Measurements from ENCODE around the gene VDAC1.
"Not testable (repeated sequence)": the region's sequence is repeated elsewhere in the genome, so short reads cannot be mapped to it uniquely, and the experiment has no call there.

The VDAC1 gene

DNA sequence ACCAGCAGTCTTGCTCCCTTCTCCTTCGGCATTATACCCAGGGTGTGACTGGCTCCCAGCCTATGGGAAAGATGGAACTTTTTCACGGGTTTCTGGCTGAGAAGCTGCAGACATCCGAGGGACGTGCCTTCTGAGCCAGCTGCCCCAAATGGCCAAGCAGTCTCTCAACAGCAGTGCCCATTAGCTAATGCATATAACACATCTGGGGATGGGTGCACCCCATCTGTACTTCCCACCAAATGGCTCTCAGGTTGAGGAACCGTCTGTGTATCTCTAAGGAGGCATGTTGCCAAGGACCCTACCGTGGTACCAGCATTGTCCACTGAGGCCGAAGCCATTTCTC lies 61.3 kb downstream of the VDAC1 start:
- DNase-seq = no peak

DNA sequence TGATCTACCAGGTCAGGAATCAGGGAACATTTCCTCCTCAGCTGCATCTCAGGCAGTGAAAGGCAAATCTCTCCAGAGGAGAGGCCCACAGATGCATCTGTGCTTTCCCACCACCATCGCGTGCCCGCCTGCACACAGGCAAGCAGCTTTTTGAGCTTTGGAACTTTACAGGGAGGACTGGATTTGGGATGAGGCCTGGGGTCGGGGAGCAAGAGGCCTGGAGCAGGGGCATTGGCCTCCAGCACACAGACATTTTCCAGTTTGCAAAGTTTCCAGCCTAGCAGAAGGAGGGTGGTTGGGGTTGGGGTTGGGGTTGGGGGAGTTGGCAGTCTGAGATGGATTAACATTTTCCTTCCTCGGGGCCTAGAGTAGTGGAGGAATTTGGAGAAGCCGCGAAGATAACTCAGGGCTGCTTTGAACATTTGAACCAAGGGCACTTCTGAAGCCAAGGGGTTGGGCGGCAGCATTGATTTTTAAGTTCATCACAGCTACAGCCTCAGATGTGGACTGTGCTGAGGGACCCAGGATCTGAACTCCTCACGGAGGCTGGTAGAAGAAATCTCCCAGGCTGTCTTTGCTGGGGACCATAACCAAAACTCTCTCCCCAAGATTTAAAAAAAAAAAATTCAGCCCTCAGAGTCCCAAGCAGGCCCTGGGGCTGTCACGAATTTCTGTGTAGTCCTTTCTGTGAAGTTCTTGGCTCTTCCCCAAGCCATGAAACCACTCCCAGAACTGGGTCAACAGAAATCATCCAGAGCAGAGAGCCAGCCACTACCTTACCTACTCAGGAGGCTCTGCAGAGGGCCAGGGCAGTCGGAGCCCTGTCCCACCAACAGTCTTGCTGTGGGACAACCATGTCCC lies 61.9 kb downstream of the VDAC1 start:
- DNase-seq = no peak

DNA sequence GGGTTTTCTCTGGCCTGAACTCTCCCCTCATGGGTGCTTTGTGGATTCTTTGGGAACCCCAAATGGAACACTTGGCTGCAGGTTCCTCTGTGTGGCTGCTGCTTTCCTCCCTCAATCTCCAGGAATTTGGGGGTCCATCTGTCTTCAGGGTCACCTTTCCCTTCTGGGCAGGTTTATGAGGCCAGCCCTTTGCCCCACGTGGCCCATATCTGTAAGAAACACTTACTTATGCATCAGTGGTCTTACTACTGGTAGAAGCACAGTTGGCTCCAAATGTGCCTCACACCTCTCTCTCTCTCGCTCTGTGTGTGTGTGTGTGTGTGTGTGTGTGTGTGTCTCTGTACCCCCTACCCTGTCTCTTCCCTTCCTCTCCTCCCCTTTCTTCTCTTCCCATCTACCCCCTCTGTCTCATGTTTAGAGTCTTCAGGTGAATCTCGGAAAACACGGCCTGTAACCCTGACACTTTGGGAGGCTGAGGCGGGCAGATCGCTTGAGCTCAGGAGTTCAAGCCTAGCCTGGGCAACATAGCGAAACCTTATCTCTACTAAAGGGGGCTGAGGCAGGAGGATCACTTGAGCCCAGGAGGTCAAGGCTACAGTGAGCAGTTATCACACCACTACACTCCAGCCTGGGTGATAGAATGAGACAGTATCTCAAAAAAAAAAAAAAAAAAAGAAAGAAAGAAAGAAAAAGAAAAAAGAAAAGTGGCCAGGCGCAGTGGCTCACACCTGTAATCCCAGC lies 63.1 kb downstream of the VDAC1 start:
- no peak for DNase-seq

DNA sequence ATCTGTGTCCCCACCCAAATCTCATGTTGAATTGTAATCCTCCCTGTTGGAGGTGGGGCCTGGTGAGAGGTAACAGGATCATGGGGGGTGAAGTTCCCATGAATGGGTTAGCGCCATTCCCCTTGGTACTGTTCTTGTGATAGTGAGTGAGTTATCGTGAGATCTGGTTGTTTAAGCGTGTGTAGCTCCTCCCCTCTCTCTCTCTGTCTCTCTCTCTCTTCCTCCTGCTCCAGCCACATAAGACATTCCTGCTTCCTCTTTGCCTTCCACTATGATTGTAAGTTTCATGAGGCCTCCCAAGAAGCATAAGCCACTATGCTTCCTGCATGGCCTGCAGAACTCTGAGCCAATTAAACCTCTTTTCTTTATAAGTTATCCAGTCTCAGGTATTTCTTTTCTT lies 65.1 kb downstream of the VDAC1 start:
- DNase-seq = no peak

DNA sequence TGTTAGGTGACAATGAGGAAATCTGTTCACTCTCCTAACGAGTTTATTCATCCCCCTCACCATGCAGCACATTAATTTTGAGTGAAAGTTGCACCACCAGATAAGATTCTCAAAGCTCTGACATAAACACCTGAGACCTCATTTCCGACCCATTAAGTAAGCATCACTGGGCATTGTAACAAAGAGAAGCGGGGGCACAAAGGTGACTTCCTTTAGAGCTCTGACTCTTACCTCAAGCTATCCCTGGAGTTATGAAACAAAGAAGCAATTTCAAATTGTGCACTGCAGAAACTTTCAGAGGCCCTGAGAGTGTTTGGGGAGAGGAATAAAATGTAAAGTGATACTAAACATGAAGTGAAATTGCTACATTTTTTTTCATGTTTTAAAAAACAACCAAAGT lies 65.8 kb downstream of the VDAC1 start:
- DNase-seq = no peak

DNA sequence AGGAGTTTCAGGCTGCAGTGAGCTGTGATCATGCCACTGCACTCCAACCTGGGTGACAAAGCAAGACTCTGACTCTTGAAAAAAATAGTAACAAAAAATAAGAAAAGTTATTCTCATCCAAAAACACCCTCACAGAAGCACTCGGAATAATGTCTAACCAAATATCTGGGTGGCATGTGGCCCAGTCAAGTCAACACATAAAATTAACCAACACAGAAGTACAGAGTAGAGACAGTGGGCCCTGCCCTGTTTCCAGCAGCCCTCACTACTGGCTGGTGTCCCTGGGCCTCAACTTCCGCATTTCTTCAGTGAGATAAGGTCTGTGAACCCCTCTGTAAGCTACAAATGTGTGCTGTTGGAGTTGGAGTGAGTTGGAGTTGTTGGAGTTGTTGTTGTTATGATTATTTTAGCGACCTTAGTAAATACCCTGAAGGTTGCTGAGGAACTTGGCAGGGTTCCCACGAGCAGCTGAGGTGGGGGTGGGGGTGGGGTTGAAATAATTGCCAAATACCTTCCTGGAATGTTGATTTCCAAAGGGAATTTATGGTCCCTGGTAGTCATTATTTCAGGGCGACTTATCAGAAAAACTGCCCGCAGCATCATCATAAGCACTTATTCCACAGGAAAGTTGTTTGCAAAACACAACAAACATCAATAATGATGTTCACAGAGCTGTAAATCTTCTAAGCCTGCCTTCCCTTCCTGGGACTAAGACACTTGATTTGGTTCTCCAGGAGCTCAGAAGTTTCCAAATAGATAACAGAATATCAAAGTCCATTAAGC lies 66.5 kb downstream of the VDAC1 start:
- DNase-seq = no peak

DNA sequence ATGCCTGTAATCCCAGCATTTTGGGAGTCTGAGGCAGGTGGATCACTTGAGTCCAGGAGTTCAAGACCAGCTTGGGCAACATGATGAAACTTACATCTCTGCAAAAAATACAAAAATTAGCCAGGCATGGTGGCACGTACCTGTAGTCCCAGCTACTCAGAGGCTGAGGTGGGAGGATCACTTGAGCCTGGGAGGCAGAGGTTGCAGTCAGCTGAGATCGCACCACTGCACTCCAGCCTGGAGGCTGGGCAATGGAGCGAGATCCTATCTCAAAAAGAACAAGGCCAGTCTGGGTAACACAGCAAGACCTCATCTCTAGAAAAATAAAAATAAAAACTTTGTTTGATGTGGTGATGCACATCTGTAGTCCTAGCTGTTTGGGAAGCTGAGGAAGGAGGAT lies 67.1 kb downstream of the VDAC1 start:
- not testable (repeated sequence) for DNase-seq

DNA sequence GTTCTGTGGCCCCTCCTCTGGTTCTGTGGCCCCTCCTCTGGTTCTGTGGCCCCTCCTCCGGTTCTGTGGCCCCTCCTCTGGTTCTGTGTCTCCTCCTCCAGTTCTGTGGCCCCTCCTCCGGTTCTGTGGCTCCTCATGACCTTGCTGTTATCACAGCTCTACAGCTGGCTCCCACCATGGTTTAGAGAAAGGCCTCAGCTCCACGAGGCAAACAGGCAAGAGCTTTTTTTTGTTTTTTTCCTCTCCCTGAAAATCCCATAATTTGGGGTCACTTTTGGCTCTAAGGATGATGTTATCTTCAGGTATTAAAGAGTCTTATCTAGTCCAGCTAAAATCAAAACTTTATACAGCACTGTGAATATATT lies 68.1 kb downstream of the VDAC1 start:
- no peak for DNase-seq

DNA sequence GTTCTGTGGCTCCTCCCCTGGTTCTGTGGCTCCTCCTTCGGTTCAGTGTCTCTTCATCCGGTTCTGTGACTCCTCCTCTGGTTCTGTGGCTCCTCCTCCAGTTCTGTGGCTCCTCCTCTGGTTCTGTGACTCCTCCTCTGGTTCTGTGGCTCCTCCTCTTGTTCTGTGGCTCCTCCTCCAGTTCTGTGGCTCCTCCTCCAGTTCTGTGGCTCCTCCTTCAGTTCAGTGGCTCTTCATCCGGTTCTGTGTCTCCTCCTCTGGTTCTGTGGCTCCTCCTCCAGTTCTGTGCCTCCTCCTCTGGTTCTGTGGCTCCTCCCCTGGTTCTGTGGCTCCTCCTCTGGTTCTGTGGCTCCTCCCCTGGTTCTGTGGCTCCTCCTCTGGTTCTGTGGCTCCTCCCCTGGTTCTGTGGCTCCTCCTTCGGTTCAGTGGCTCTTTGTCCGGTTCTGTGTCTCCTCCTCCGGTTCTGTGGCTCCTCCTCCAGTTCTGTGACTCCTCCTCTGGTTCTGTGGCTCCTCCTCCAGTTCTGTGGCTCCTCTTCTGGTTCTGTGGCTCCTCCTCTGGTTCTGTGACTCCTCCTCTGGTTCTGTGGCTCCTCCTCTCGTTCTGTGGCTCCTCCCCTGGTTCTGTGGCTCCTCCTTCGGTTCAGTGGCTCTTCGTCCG lies 68.7 kb downstream of the VDAC1 start:
- not testable (repeated sequence) for DNase-seq

DNA sequence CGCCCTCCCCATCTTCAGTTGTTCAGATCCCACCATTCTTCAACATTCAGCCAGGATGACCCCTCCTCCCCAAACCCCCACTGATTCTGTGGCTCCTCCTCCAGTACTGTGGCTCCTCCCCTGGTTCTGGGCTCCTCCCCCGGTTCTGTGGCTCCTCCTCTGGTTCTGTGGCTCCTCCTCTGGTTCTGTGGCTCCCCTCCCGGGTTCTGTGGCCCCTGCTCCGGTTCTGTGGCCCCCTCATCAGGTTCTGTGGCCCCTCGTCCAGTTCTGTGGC lies 69.2 kb downstream of the VDAC1 start:
- no peak for DNase-seq

DNA sequence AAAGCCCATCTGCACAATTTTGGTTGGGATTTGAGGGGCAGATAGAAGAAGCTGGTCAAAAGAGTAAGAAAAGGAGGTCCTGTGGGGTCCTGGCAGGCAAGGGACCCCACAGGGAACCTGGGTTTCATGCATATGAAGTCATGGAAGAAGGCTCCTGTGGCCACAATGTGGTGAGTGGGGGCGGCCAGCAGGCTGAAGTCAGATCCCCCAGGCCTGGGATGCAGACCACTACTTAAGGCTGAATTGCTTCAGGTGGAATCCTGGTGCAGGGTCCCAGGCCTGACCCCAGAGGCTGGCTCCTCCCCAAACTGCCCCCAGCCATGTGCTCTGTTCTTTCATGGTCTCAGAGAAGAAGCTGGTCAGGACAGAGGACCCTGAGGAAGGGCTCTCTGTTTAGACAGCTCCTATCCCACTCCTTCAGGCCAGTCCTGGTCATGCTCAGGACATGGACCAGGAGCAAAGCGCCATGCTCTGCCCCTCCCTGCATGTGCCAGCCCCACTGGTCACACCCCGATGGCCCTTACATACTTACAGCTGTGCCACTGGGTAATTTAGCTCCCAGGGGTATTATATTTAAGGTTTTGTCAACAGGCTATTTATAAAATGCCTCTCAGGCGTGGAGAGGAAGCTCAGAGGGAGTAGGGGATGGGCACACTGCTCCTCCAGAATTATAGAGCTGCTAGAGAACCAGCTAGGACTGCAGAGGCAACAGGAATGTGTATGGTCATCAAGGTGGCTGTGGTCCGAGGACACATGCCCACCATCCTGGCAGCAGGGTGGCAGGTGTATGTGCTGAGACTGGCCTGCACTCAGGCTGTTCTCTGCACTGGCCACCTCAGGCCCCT lies 69.7 kb downstream of the VDAC1 start:
- DNase-seq = no peak

DNA sequence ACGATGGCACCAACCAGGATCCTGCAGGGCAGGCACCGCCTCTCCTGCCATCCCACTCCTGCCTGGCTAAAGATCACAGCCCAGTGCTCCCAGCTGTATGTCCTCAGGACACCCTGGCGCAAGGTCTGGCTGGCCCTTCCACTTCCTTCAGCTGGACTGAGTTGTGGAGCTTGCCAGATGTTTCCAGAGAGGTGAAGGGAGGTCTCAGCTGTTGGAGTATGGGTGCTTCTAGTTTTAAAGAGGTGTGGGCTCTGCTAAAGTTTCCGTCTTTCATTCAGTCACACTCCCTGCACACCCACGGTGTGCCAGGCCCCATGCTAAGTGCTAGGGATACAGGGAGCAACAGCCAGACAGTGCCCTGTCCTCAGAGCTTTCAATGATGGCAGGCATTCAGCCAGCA lies 70.5 kb downstream of the VDAC1 start:
- DNase-seq = no peak

DNA sequence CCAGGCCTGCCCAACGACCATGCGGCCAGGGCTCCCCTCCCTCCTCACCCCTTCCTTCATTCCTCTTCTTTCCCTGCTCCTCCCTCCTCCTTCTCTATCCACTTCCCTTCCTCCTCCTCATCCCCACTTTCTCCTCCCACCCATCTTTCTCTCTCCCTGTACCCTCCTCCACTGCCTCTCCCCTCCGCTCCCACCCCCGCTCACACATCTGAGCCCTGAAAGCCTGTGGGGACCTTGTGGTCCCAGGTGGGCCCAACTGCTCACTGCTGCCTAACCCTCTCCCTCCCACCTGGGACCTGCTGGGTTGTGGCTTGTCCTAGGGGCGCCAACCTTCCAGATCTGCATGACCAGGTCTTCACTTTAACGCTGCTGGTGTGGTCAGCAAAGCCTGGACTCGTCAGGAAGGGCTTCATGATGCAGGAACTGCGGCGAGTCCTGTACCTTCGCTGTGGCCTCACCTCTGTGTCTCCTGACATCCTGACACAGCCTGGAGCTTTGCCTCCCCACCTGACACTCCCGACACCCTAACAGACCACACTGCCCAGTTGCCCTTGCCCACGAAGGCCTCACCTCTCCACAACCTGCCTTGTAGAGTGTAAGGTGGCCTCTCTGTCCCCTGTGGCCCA lies 71.0 kb downstream of the VDAC1 start:
- no peak for DNase-seq

DNA sequence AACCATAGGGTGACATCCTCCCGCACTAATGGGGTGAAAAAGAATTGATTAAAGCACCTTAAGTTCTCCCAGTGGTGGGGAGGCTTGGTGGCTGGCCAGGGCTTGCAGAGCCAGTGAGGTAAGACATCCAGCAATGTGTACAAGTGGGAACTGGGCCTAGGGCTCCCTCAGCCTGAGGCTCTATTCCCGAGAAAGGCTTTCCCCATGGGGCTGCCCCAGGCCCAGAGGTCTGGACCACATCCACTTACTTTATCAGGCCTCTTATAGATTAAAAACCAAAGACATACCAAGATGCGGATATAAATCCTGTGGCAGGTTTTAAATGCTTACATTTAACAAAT lies 71.6 kb downstream of the VDAC1 start:
- no peak for DNase-seq

DNA sequence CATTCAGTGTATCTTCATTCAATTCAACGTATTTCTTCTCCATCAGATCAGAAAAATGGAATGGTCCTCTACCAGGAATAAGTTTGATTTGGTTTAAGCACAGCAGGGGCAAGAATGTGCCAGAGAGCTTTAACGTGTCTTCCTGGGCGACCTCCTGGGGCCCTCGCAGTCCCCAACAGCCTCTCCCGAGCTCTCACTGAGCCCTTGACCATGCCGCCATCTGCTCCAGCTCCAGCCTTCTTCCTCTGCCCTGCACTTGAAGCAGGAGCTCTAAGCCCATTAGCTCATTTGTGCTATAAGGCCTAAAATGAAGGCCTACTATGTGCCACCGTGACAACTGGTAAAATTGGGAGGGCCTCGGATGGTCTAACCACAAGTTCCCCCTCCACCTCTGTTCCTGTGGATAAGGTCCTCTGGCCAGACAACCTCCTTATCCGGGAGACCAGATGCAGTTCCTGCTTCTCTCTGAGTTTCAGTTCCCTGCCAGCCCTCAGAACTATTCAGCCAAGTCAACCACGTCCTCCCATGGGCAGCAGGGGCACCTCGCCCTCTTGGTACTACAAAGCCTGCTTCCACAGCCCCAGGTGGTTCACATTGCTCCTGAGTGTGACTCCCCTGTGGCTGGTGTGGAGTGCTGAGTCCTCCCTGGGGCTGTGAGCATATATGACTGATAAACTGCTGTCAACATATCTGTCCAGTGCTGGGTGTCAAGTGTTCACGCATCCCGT lies 72.2 kb downstream of the VDAC1 start:
- DNase-seq = peak in 6 of 58 donors; percentile 18 to 27 (median 22)

DNA sequence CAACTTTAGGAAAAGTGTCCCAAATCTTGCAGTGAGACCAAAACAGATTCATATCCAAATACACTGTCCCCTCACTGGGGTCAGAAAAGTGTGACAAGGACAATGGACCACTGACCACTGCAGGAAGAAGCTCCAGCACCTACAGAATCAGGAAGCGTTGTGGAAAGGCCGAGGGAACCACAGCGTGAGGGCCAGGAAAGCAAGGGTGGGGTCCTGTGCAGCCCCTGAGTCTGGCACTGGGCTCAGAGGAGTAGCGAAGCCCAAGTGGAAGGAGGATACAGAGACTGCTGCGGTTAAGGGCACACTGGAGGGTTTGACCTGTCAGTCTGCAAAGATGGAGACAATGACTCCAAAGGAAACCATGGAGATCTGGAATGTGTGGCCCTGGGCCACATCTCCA lies 73.2 kb downstream of the VDAC1 start:
- no peak for DNase-seq

DNA sequence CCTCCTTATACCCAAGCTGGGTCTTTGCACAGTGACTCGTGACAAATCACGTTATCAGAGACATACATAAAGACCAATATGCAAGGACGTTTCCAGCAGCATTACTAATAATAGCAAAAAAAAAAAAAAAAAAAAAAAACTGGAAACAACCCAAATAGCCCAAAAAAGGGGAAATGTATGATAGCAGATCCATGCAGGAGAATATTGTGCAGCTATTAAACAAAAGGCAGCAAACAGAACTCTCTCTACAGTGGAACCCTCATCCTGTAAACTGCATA lies 74.0 kb downstream of the VDAC1 start:
- no peak for DNase-seq

DNA sequence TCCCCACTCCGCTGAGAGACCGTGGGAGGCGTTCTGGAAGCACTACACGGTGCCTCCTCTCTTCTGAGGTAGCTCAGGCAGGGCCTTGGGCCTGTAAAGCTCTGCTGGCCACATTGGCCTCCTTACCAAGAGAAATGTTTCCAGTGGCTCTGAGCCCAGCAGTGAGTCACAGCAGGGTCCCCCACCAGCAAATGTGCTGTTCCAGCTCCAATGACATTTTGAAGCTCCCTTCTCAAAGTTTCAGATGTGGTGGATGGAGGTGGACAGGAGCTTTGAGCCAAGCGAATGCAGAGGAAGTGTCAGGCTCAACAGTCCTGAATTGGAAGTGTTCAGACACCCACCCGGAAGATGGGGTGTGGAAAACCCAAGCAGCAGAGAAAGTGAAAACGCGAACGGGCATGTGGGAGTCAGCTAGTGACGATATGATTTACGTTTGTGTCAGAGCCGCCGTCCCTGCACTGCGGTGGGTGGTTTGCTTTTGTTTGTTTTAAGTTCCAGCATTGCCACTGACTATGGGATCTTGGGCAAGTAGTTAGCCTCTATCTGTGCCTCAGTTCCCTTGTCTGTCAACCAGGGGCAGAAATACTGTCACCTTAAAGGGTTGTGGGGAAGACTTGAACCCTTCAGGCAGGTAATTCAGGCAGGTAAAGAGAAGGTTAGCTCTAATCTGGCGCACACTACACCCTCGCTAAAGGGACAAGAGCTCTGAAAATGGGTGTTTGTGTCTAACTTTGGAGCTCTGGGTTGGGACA lies 74.5 kb downstream of the VDAC1 start:
- peak in 36 of 58 donors; percentile 24 to 87 (median 58) for DNase-seq
